T-helper 9 cell (primary cell): ENCODE data around the gene TXN2.

Experiments used
- DNase-seq: peaks from one replicate; pipeline ENCODE4 v3.0.0-alpha.2; 2020

TXN2 gene

DNA sequence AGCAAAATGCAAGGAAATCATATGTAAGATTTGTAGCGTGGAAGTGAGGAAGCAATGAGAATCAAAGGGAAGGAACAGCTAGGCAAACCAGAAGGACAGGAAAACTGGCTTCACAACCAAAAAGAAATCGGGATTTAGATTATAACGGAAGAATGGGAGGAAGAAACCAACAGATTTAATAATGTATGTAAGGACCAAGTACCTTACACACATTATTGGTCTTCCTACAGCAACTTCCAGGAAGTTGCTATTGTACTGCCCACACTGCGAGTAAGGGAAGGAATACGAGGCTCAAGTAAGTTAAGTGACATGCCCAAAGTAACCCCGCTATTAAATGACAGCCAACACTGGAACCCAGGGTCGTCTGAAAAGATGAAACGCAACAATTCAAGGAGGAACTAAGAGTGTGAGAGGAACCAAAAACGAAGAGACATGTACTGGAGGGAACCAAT, 473 bp downstream of the TXN2 start:
- no peak for DNase-seq

GRCh38 chr22:36478966-36479365, 2.5 kb downstream of the TXN2 start:
- no peak for DNase-seq

- DNase-seq, result no peak
These were observed 6.1 kb downstream of the TXN2 start for GRCh38 chr22:36475341-36475740.

- DNase-seq, result no peak
These were observed 8.8 kb downstream of the TXN2 start for GRCh38 chr22:36472689-36473088.

GRCh38 chr22:36471341-36471821, 10.1 kb downstream of the TXN2 start:
- DNase-seq, result no peak

DNA sequence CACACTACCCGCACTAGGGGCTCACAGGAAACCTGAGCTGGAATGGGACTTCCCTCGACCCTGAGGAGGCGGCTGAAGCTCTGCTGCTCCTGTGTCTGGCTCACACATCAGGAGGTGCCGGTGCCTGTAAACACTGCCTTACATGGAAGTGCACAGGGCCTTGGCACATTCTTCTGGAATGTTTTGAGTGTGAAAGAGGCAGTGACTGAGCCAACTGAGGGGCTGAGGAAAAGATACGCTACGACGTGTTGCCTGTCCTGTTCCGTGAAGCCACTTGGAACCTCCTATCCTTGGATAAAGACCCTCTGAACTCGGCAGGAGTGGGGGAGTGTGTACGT, 10.5 kb downstream of the TXN2 start:
- no peak for DNase-seq

DNA sequence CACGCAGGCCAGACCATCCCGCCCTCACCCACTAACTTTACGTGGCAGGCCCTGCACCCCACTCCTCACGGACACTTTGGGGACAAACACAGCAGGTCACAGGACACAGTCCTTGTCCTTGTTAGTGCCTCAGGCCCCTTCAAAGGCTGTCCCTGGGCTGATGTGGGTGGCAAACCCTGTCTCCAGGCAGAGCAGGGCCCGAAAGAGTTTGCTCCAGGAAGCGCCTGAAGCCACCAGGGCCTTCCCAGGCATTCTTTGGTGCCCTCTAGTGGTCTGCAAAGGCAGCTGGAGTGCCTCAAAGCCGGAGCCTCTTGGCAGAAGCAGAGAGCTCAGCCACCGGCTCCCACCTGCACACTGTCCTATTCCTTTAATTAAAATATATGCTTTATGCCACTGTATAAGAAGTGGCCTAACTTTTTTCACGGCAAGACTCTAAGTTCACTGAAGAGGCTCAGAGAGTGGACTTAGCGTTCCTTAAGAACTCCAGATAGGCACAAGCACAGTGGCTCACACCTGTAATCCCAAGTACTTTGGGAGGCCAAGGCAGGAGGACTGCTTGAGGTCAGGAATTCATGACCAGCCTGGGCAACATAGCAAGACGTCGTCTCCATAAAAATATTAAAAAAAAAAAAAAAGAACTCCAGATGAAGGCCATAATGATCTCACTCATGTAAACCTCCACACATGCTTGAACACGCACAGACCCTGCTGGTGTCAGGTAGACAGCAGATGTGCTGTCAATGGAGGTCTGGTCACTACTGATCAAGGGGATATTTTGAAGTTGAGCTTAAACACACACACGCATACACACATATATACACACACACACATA, 11.1 kb downstream of the TXN2 start:
- DNase-seq, result peak; percentile 68

- DNase-seq, result no peak
These were observed 12.2 kb downstream of the TXN2 start for GRCh38 chr22:36469094-36469710.

DNA sequence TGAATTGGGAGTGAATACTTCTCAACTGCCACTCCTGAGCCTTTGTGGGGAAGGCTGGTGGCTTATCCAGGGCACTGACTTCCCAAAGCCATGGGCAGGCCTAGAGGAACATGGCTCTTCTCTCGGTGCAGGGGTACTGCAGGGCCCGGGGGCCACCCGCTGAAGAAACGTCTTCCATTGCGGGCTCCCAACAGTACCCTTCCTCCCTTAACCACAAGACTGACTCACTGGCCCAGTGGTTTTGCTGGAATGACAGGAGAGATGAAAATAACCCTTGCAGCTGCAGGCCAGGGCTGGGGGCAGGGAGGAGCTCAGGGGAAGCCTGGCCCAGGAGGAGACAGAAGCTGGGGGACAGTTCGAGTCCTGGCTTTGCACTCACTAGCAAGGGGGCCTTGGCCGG, 13.5 kb downstream of the TXN2 start:
- DNase-seq, result no peak

DNA sequence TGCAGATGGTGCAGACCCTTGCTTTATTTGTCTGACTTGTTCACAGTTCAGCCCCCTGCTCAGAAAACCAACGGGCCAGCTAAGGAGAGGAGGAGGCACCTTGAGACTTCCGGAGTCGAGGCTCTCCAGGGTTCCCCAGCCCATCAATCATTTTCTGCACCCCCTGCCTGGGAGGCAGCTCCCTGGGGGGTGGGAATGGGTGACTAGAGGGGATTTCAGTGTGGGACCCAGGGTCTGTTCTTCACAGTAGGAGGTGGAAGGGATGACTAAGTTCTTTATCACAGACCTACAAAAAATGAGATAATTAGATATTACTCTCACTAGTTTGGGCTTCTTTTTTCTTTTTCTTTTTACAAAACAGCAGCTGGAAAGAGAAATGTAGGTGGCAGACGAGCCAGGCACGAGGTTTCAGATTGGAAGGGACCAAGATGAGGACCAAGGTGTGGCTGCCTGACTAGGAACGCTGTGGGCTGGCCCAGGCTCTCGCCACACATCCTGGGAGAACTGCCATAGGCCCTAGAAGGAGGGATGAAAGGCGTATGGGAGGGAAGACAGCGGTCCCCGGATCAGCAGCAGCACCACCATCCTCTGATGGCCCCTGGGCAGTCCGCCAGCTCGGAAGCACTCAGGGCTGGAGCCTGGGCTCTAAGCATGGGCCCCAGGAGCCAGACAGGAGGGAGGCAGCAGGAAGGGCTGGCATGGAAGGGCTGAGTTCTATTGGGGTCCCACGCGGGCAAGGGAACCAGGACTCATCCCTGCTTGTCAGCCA, 14.2 kb downstream of the TXN2 start:
- DNase-seq, result no peak

DNA sequence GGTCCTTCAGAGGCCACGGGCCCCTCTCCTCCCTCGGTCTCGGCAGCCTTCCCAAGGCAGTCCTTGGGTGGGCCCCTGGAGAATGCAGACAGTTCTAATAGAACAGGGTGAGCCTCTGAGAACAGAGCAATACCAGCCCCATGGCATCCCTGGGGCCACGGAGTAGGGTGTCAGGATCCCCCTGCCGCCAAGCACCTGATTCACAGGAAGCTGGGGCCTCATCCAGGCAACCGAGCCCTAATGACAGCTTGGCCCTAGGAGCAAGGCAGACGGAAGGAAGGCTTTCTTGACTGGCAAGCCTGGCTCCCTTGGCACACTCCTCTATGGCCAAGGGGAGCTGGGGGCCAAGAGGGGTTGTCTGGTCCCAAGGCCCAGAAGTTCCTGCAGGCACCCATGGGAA, 15.2 kb downstream of the TXN2 start:
- DNase-seq, result no peak

GRCh38 chr22:36465232-36466021, 16.0 kb downstream of the TXN2 start:
- no peak for DNase-seq

DNA sequence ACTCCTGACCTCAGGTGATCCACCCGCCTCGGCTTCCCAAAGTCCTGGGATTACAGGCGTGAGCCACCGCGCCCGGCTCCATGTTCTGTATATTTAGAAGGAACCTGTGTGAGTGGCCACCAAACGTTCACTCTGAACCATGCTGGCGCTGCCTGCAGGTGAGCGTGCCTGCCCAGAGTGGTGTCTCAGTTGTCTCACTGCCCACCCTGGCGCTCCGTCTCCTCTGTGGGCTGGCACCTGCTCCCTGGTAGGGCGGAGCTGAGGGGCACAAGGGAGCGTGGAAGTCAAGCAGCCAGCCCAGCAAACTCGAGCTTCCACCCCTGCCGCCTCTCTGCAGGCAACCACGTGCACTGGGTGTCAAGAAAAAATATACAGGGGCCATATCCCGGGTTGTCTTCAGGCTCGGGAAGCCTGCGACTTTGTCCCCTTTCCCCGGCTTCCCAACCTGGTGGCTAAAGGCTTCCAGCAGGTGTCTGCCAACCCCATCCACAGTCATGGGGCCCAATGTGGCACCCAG, 16.7 kb downstream of the TXN2 start:
- DNase-seq, result no peak

- no peak for DNase-seq
These were observed 17.7 kb downstream of the TXN2 start for GRCh38 chr22:36463783-36464184.

DNA sequence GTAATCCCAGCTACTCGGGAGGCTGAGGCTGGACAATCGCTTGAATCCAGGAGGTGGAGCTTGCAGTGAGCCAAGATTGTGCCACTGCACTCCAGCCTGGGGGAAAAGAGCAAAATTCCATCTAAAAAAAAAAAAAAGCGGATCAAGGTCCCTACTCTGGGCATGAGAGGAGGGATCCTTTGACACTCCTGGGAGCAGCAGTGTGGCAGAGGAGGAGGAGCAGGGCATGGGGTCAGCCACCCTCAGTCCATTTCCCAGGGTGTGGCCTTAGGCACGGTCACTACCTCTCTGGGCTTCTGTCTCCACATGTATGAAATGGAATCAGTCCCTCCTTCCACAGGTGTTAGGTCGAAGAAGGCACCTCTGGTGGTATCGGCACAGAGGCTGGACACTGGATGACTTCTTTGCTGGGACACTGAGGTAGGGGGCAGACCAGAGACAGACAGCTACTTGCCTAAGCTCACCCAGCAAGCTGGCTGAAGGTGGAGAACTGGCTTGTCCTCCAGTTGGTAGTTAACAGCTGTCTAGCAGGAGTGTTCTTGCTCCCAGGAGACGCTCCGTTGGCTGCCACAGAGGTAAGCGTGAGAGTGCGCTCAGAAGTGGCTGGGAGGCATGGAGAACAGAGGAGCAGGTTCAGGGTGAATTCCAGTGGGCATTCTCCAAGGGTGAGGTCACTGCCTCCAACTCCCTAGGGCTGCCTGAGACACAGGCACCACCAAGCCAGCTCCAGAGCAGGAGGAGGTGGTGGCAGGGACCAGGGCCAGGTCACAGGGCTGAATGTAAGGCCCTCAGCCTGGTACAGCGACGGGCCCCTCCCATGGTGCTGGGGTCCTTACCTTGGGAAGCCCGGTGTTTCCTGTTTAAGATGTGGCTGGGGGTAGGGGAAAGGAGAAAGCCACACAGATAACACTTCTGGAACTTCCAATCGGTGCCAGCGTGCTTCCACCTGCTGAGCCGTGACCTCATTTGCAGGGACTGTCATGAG, 19.5 kb downstream of the TXN2 start:
- DNase-seq, result no peak

- no peak for DNase-seq
These were observed 21.2 kb downstream of the TXN2 start for GRCh38 chr22:36460202-36460601.

- DNase-seq, result no peak
These were observed 23.6 kb downstream of the TXN2 start for GRCh38 chr22:36457688-36458450.

- no peak for DNase-seq
These were observed 25.0 kb downstream of the TXN2 start for GRCh38 chr22:36456464-36456845.

DNA sequence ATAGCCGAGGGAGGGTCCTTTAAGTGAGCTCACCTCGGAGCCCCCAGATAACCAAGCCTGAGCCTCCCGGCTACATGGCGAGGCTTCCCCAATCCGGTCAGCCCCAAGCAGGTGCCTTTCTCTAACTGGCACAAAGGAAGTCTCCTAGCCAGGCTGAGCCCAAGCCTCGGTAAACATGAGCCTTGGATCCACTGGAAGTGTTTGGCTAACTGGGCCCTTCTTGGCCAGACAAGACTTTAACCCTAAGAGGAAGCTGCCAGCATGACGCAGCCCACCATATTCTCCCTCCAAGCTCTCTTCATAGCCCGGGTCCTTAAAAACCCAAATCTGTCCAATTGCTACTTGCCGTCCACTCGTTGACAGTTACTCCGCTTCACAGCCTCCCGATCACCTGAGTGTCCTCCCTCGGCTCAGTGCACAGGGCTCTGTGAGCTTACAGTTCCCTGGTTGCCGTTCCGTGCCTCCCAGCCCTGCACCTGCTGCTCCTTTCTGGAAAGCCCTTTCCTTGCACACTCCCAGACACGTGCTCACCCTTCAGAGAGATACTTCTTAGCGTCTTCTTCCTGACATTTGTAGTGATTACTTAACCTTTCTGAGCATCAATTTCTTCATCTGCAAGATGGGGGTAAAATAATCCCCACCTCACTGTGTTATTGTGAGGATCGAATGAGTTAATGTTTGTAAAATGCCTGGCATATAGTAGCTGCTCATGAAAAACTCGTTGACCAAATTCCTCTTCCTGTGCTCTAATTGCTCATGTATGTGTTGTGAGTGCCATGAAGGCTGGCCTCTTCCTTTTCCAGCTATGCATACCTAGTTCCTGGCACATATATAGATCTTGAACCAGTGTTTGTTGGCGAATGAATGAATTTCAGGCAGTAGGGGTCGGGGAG, 25.6 kb downstream of the TXN2 start:
- no peak for DNase-seq
